Measurements from ENCODE around the gene HSPA12A. TPM values are rescaled to one million over a fixed set of nuclear protein-coding genes. Genes with fewer than 3 reads are reported as not detected.
A peak's percentile ranks its signal among the peaks of the same experiment; 100 is the strongest.

HSPA12A gene
- total and polyA plus RNA-seq, 2 of the 13 experiments (the other 11 are each of a cell fraction or from before 2014, with no cell fraction given), result 6.4 to 13.6 TPM

DNA sequence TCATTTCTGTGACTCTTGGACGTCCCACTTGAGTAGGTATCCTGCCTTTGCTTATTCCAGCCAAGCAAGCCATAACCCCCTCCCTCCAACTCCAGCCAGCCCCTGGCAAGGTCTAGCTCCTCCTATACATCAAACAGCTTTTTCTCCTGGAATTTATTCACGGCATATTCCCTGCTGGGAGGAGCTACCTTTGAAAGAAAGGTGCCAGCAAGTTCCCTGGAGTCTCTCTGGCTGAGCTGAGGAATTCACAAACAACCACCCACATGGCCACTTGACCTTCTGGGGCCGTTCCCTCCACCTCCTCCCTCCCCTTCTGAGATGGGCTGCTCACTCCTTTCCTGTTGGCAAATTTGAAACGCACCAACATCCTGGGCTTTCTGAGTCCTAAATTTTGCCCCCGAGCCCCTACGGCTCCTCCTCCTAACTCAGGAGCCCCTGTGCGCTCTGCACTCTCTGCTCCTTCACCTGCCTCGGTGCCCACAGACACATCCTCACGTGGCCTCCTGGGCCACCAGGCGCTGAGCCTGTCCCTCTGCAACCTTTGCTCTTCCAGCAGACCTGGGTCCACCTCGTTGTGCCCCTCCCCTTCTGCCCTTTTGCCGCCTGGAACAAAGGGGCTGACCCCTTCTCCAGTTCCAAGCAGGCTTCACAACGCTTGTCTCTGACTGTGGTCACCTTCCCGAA, 48.0 kb downstream of the HSPA12A start (continued):
- TF ChIP-seq ZNF33A (CRISPR knock-in tag; IDR thresholded peaks at IDR 0.05; ENCODE audit: borderline replicate concordance) (no peak), HNRNPLL (IDR thresholded peaks at IDR 0.05; ENCODE audit: low read depth, low read length, poor library complexity, severe bottlenecking) (no peak), AHDC1 (CRISPR knock-in tag; IDR thresholded peaks at IDR 0.05; ENCODE audit: borderline replicate concordance) (no peak), MTF1 (CRISPR knock-in tag; IDR thresholded peaks at IDR 0.05) (no peak), NFKB2 (CRISPR knock-in tag; IDR thresholded peaks at IDR 0.05; ENCODE audit: borderline replicate concordance) (peak; percentile 79; the same call in 1 of the 2 replicates), SSRP1 (CRISPR knock-in tag; IDR thresholded peaks at IDR 0.05) (no peak), TEAD3 (CRISPR knock-in tag; optimal IDR thresholded peaks at IDR 0.05; ENCODE audit: borderline replicate concordance) (peak; percentile 46), KMT2A (CRISPR knock-in tag; IDR thresholded peaks at IDR 0.05) (no peak), RXRA (CRISPR knock-in tag; IDR thresholded peaks at IDR 0.05) (peak; percentile 91)
- TF ChIP-seq, protein P1, sequence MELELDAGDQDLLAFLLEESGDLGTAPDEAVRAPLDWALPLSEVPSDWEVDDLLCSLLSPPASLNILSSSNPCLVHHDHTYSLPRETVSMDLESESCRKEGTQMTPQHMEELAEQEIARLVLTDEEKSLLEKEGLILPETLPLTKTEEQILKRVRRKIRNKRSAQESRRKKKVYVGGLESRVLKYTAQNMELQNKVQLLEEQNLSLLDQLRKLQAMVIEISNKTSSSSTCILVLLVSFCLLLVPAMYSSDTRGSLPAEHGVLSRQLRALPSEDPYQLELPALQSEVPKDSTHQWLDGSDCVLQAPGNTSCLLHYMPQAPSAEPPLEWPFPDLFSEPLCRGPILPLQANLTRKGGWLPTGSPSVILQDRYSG (CRISPR knock-in tag; IDR thresholded peaks at IDR 0.05), result no peak
- TF ChIP-seq, protein P2, sequence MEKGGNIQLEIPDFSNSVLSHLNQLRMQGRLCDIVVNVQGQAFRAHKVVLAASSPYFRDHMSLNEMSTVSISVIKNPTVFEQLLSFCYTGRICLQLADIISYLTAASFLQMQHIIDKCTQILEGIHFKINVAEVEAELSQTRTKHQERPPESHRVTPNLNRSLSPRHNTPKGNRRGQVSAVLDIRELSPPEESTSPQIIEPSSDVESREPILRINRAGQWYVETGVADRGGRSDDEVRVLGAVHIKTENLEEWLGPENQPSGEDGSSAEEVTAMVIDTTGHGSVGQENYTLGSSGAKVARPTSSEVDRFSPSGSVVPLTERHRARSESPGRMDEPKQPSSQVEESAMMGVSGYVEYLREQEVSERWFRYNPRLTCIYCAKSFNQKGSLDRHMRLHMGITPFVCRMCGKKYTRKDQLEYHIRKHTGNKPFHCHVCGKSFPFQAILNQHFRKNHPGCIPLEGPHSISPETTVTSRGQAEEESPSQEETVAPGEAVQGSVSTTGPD (CRISPR knock-in tag; IDR thresholded peaks at IDR 0.05), result no peak
- TF ChIP-seq, protein P3, sequence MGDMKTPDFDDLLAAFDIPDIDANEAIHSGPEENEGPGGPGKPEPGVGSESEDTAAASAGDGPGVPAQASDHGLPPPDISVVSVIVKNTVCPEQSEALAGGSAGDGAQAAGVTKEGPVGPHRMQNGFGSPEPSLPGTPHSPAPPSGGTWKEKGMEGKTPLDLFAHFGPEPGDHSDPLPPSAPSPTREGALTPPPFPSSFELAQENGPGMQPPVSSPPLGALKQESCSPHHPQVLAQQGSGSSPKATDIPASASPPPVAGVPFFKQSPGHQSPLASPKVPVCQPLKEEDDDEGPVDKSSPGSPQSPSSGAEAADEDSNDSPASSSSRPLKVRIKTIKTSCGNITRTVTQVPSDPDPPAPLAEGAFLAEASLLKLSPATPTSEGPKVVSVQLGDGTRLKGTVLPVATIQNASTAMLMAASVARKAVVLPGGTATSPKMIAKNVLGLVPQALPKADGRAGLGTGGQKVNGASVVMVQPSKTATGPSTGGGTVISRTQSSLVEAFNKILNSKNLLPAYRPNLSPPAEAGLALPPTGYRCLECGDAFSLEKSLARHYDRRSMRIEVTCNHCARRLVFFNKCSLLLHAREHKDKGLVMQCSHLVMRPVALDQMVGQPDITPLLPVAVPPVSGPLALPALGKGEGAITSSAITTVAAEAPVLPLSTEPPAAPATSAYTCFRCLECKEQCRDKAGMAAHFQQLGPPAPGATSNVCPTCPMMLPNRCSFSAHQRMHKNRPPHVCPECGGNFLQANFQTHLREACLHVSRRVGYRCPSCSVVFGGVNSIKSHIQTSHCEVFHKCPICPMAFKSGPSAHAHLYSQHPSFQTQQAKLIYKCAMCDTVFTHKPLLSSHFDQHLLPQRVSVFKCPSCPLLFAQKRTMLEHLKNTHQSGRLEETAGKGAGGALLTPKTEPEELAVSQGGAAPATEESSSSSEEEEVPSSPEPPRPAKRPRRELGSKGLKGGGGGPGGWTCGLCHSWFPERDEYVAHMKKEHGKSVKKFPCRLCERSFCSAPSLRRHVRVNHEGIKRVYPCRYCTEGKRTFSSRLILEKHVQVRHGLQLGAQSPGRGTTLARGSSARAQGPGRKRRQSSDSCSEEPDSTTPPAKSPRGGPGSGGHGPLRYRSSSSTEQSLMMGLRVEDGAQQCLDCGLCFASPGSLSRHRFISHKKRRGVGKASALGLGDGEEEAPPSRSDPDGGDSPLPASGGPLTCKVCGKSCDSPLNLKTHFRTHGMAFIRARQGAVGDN (CRISPR knock-in tag; IDR thresholded peaks at IDR 0.05), result peak; percentile 95
- TF ChIP-seq, protein P4, sequence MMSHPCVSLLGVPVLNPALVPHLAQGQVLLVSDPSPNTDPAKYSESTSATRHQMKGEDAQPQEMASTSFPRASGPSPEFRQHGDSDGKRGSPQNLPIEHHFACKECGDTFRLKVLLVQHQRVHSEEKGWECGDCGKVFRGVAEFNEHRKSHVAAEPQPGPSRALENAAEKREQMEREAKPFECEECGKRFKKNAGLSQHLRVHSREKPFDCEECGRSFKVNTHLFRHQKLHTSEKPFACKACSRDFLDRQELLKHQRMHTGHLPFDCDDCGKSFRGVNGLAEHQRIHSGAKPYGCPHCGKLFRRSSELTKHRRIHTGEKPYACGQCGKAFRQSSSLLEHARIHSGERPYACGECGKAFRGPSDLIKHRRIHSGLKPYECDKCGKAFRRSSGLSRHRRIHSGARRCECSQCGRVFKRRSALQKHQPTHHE (CRISPR knock-in tag; IDR thresholded peaks at IDR 0.05; ENCODE audit: borderline replicate concordance), result no peak
- TF ChIP-seq, protein P5, sequence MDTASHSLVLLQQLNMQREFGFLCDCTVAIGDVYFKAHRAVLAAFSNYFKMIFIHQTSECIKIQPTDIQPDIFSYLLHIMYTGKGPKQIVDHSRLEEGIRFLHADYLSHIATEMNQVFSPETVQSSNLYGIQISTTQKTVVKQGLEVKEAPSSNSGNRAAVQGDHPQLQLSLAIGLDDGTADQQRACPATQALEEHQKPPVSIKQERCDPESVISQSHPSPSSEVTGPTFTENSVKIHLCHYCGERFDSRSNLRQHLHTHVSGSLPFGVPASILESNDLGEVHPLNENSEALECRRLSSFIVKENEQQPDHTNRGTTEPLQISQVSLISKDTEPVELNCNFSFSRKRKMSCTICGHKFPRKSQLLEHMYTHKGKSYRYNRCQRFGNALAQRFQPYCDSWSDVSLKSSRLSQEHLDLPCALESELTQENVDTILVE (CRISPR knock-in tag; IDR thresholded peaks at IDR 0.05), result 0 out of 2 replicates have a peak, but pooled peaks have one; percentile 23
